SK-N-SH treated with all-trans-retinoic acid at 6 μM for 48 hours (cell line): ENCODE data around the gene COL23A1.

Experiments
- CSRNP3 ChIP-seq: fragments of 250-450 bp; sonication (Bioruptor Pico); IDR thresholded peaks from 2 replicates; pipeline ENCODE4 v1.5.1; 2021; ENCODE audit warnings: mild to moderate bottlenecking, moderate library complexity
- PATZ1 ChIP-seq: fragments of 250-450 bp; sonication (Bioruptor Pico); IDR thresholded peaks from 2 replicates; pipeline ENCODE4 v1.8.0; 2020; ENCODE audit warnings: mild to moderate bottlenecking, moderate library complexity, borderline replicate concordance
- RARB ChIP-seq: fragments of 250-450 bp; sonication (Bioruptor Pico); IDR thresholded peaks from 2 replicates; pipeline ENCODE4 v1.8.0; 2021; ENCODE audit warnings: mild to moderate bottlenecking, moderate library complexity
- SNAI2 ChIP-seq: fragments of 250-450 bp; sonication (Bioruptor Pico); IDR thresholded peaks from 2 replicates; pipeline ENCODE4 v1.5.0; 2020; ENCODE audit warnings: mild to moderate bottlenecking, moderate library complexity
- TCF4 ChIP-seq: fragments of 250-450 bp; sonication (Bioruptor Pico); IDR thresholded peaks from 2 replicates; pipeline ENCODE4 v1.8.0; 2021; ENCODE audit warnings: mild to moderate bottlenecking, moderate library complexity, borderline replicate concordance
- ZNF8 ChIP-seq: fragments of 450-650 bp; formaldehyde crosslinking; IDR thresholded peaks from 2 replicates; pipeline ENCODE4 v1.5.0; 2020; ENCODE audit warnings: mild to moderate bottlenecking, moderate library complexity

- TF ChIP-seq SNAI2 (CRISPR knock-in tag): no peak
- TF ChIP-seq ZNF8: no peak
- no peak for TF ChIP-seq CSRNP3 (CRISPR knock-in tag)
- TF ChIP-seq PATZ1 (CRISPR knock-in tag): no peak
- TF ChIP-seq TCF4: no peak
- no peak for TF ChIP-seq RARB (CRISPR knock-in tag)
Observed at GRCh38 chr5:178554311-178554710, 35.9 kb downstream of the COL23A1 start.
